ENCODE data around the gene SH2D7. TPM values are rescaled to one million over a fixed set of nuclear protein-coding genes. Genes with fewer than 3 reads are reported as not detected.
A peak's percentile ranks its signal among the peaks of the same experiment; 100 is the strongest.

Gene SH2D7
- not detected in 3 replicates for total RNA-seq
- long read RNA-seq, result 0 reads

DNA sequence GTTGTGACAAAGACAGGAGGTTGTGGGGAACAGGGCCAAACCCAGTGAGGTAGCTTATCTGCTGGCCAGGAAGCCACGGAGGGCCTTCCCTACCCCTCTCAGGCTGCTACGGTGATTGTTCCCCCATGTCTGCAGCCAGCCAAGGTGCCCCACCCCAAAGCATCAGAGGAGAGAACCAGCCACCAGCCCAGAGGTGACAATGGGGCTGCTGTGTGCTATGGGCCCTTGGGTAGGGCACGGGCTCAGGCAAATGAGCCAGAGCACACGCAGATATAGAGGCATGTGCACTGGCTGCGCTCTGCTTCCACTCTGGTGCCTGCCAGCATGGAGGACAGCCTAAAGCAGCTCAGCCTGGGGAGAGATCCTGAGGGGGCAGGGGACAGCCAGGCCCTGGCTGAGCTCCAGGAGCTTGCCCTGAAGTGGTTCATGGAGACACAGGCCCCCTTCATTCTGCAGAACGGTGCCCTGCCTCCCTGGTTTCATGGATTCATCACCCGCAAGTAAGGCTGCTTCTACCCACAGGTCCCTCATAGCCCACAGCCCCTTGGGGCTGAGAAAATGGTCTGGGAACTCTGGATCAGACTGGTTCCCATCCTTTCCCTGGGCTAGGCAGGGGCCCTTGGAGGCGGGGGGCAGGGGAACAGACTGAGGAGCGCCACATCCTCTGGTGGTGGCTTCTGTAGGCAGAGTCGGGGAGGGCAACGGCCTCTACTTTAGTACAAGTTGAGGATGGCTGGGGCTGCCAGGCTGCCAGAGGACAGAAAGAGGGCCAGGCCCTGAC, at the start of gene SH2D7:
SH2D7 (plus strand) TSS at position 301 of the 781 bp plus-strand sequence; CDS start at position 325, 24 bp downstream.
- peak; percentile 51 for DNase-seq (ENCODE audit: low spot score)
- H3K27me3 Mint-ChIP-seq (ENCODE audit: low read depth), result no peaks in the 10 kb centered on the region

GRCh38 chr15:78044407-78045155, 47.8 kb upstream of the SH2D7 start:
- peaks cover 35% of the 10 kb centered on the region for H3K4me1 Mint-ChIP-seq (ENCODE audit: low read depth)
- H3K9me3 Mint-ChIP-seq (ENCODE audit: low read depth), result no peaks in the 10 kb centered on the region
- TF ChIP-seq, protein P1, sequence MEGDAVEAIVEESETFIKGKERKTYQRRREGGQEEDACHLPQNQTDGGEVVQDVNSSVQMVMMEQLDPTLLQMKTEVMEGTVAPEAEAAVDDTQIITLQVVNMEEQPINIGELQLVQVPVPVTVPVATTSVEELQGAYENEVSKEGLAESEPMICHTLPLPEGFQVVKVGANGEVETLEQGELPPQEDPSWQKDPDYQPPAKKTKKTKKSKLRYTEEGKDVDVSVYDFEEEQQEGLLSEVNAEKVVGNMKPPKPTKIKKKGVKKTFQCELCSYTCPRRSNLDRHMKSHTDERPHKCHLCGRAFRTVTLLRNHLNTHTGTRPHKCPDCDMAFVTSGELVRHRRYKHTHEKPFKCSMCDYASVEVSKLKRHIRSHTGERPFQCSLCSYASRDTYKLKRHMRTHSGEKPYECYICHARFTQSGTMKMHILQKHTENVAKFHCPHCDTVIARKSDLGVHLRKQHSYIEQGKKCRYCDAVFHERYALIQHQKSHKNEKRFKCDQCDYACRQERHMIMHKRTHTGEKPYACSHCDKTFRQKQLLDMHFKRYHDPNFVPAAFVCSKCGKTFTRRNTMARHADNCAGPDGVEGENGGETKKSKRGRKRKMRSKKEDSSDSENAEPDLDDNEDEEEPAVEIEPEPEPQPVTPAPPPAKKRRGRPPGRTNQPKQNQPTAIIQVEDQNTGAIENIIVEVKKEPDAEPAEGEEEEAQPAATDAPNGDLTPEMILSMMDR (IDR thresholded peaks at IDR 0.05), result no peak
- no peak for DNase-seq (ENCODE audit: low spot score)
- peak overlapping the region; percentile 4 for H3K27ac Mint-ChIP-seq (ENCODE audit: unreplicated experiment)
- no peak overlapping the region for H3K4me3 Mint-ChIP-seq (ENCODE audit: unreplicated experiment)
- H3K36me3 Mint-ChIP-seq (ENCODE audit: low read depth), result peaks cover 22% of the 10 kb centered on the region
- H3K27me3 Mint-ChIP-seq (ENCODE audit: low read depth), result no peaks in the 10 kb centered on the region

More for the DNA sequence above, at the start of gene SH2D7:
- Mint-ChIP-seq H3K4me1 (ENCODE audit: low read depth) (peaks cover 38% of the 10 kb centered on the region), H3K36me3 (ENCODE audit: low read depth) (peaks cover 2% of the 10 kb centered on the region), H3K4me3 (ENCODE audit: unreplicated experiment) (no peak within 1 kb of the TSS), H3K27ac (ENCODE audit: unreplicated experiment) (peak within 1 kb of the TSS; percentile 61), H3K9me3 (ENCODE audit: low read depth) (no peaks in the 10 kb centered on the region)
- TF ChIP-seq, protein P1 (IDR thresholded peaks at IDR 0.05), result no peak

- DNase-seq (ENCODE audit: low spot score), result no peak
- Mint-ChIP-seq H3K4me1 (ENCODE audit: low read depth) (peaks cover 41% of the 10 kb centered on the region), H3K27me3 (ENCODE audit: low read depth) (no peaks in the 10 kb centered on the region), H3K27ac (ENCODE audit: unreplicated experiment) (no peak overlapping the region), H3K4me3 (ENCODE audit: unreplicated experiment) (no peak overlapping the region), H3K9me3 (ENCODE audit: low read depth) (no peaks in the 10 kb centered on the region), H3K36me3 (ENCODE audit: low read depth) (peaks cover 20% of the 10 kb centered on the region)
- TF ChIP-seq, protein P1 (IDR thresholded peaks at IDR 0.05), result no peak
Measured at GRCh38 chr15:78045189-78045588, 47.2 kb upstream of the SH2D7 start.

- DNase-seq (ENCODE audit: low spot score), result no peak
- TF ChIP-seq, protein P1 (IDR thresholded peaks at IDR 0.05), result no peak
- peaks cover 50% of the 10 kb centered on the region for H3K4me1 Mint-ChIP-seq (ENCODE audit: low read depth)
- peaks cover 20% of the 10 kb centered on the region for H3K36me3 Mint-ChIP-seq (ENCODE audit: low read depth)
- H3K27me3 Mint-ChIP-seq (ENCODE audit: low read depth), result no peaks in the 10 kb centered on the region
- H3K9me3 Mint-ChIP-seq (ENCODE audit: low read depth), result no peaks in the 10 kb centered on the region
- no peak overlapping the region for H3K4me3 Mint-ChIP-seq (ENCODE audit: unreplicated experiment)
- no peak overlapping the region for H3K27ac Mint-ChIP-seq (ENCODE audit: unreplicated experiment)
Measured at GRCh38 chr15:78046796-78047341, 45.5 kb upstream of the SH2D7 start.
